Kidney epithelial cell (primary cell): ENCODE data around the gene SNX8. TPM values are rescaled to one million over a fixed set of nuclear protein-coding genes. Genes with fewer than 3 reads are reported as not detected.
"Not testable (repeated sequence)": the region's sequence is repeated elsewhere in the genome, so short reads cannot be mapped to it uniquely, and the experiment has no call there.

Experiments
- DNase-seq: peaks from one replicate; pipeline ENCODE4 v3.0.0-alpha.2; 2010; ENCODE audit warnings: low read depth
- H3K27me3 ChIP-seq: 2 replicates; pipeline ENCODE4 v1.6.0; 2011; ENCODE audit warnings: low read length; ENCODE audit not compliant: control insufficient read depth, insufficient read depth
- H3K36me3 ChIP-seq: 2 replicates; pipeline ENCODE4 v1.5.1; 2011; ENCODE audit warnings: low read length; ENCODE audit not compliant: control insufficient read depth, insufficient read depth
- H3K4me3 ChIP-seq: 2 replicates; pipeline ENCODE4 v1.5.1; 2011; ENCODE audit warnings: low read depth, mild to moderate bottlenecking, control low read depth, low read length
- total RNA-seq: library from RNA; depleted of rRNA; stranded (reverse); fragments of >200 nt; gene quantifications from 2 replicates; pipeline ENCODE4 v1.2.3, GENCODE V29; 2015
- TF ChIP-seq, protein P1 (sequence below): IDR thresholded peaks from 2 replicates; pipeline ENCODE4 v1.5.1; 2011; ENCODE audit warnings: mild to moderate bottlenecking, moderate library complexity, low read length, control low read depth, inconsistent platforms; ENCODE audit not compliant: insufficient read depth, poor library complexity, severe bottlenecking

The SNX8 gene
- total RNA-seq, 1 donor from 2014 or later: 47.7 TPM

DNA sequence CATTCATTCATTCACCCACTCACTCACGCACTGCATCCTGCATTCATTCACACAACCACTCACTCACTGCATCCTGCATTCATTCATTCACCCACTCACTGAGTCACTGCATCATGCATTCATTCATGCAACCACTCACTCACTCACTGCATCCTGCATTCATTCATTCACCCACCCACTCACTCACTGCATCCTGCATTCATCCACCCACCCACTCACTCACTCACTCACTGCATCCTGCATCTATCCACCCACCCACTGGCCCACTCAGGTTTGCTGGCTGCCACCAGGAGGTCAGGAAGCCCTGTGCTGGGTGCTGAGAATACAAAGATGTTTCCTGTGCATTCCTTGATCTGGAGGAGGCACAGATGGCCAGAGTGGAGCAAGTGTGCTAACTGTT is 2.3 kb upstream of the SNX8 start:
- TF ChIP-seq, protein P1, sequence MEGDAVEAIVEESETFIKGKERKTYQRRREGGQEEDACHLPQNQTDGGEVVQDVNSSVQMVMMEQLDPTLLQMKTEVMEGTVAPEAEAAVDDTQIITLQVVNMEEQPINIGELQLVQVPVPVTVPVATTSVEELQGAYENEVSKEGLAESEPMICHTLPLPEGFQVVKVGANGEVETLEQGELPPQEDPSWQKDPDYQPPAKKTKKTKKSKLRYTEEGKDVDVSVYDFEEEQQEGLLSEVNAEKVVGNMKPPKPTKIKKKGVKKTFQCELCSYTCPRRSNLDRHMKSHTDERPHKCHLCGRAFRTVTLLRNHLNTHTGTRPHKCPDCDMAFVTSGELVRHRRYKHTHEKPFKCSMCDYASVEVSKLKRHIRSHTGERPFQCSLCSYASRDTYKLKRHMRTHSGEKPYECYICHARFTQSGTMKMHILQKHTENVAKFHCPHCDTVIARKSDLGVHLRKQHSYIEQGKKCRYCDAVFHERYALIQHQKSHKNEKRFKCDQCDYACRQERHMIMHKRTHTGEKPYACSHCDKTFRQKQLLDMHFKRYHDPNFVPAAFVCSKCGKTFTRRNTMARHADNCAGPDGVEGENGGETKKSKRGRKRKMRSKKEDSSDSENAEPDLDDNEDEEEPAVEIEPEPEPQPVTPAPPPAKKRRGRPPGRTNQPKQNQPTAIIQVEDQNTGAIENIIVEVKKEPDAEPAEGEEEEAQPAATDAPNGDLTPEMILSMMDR: no peak
- no peak for DNase-seq
- no peak overlapping the region for H3K4me3 ChIP-seq
- no peaks in the 10 kb centered on the region for H3K27me3 ChIP-seq
- no peaks in the 10 kb centered on the region for H3K36me3 ChIP-seq

DNA sequence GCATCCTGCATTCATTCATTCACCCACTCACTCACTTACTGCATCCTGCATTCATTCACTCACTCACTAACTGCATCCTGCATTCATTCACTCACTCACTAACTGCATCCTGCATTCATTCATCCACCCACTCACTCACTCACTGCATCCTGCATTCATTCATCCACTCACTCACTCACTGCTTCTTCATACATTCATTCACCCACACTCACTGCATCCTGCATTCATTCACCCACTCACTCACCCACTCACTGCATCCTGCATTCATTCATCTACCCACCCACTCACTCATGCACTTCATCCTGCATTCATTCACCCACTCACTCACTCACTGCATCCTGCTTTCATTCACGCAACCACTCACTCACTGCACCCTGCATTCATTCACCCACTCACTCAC is 1.5 kb upstream of the SNX8 start:
- no peak overlapping the region for H3K4me3 ChIP-seq
- TF ChIP-seq, protein P1: no peak
- no peaks in the 10 kb centered on the region for H3K27me3 ChIP-seq
- H3K36me3 ChIP-seq: no peaks in the 10 kb centered on the region
- no peak for DNase-seq

DNA sequence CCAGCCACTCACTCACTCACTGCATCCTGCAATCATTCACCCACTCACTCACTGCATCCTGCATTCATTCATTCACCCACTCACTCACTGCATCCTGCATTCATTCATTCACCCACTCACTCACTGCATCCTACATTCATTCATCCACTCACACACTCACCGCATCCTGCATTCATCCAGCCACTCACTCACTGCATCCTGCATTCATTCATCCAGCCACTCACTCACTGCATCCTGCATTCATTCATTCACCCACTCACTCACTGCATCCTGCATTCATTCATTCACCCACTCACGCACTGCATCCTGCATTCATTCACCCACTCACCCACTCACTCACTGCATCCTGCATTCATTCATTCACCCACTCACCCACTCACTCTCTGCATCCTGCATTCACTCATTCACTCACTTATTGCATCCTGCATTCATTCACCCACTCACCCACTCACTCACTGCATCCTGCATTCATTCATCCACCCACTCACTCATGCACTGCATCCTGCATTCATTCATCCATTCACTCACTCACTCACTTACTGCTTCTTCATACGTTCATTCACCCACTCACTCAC is 802 bp upstream of the SNX8 start:
- not testable (repeated sequence) for H3K27me3 ChIP-seq, H3K36me3 ChIP-seq, DNase-seq
- H3K4me3 ChIP-seq: peak overlapping the region; percentile 45

DNA sequence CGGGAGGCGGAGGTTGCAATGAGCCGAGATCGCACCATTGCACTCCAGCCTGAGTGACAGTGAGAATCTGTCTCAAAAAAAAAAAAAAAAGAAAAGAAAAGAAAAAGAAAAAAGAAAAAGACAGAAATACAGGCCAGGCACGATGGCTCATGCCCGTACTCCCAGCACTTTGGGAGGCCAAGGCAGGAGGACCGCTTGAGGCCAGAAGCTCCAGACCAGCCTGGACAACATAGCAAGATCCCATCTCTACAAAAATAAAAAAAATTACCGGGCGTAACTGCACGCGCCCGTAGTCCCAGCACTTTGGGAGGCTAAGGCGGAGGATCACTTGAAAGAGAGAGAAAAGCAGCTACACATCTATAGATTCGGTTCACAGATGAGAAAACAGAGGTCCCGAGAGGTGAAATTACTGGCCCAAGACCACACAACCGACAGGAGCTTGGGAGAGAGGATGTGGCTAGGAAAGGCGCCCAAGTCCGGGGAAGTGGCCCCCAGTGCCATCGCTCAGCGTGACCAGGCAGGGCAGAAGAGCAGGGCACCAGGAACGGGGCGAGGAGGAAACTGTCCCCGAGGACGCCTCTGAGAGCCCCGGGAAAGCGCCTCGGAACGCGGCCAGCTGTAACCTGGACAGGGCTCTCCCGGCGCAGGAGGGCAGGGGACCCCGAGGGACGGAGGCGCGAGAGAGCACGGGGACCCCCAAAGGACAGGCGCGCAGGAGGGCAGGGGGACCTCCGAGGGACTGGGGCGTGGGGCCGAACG is 612 bp downstream of the SNX8 start:
- TF ChIP-seq, protein P1: no peak
- Histone ChIP-seq H3K27me3 (no peaks in the 10 kb centered on the region), H3K4me3 (peak overlapping the region; percentile 91), H3K36me3 (no peaks in the 10 kb centered on the region)
- DNase-seq: no peak

DNA sequence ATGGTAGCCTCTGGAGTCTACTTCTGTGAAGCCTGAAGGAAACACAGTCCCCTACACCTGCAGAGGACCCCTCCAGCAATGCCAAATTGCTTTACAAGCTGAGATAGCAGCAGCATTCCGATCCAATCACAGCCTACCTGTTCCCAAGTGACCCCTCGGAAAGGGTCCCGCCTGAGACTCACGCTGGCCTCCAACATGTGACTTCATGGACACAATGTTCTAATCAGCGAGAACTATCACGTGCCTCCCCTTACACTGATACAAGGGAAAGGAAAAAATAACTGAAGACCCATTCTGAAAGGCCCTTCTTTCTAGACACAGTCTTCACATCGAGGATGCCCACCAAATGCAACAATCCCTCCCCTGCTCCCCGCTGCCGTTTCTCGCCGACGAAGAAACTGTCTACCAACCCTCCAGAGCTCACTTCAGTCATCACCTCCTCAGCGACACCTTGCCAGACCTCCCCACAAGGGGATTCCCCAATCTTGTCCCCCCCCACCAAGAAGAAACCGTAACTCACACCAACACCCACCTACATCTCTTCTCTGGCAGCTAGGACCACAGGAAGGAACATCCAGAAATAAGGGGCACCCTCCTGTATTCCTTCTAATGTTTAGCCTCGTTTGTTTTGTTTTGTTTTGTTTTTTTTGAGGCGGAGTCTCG is 1.8 kb downstream of the SNX8 start:
- no peaks in the 10 kb centered on the region for H3K27me3 ChIP-seq
- TF ChIP-seq, protein P1: no peak
- H3K36me3 ChIP-seq: no peaks in the 10 kb centered on the region
- no peak overlapping the region for H3K4me3 ChIP-seq
- DNase-seq: no peak

DNA sequence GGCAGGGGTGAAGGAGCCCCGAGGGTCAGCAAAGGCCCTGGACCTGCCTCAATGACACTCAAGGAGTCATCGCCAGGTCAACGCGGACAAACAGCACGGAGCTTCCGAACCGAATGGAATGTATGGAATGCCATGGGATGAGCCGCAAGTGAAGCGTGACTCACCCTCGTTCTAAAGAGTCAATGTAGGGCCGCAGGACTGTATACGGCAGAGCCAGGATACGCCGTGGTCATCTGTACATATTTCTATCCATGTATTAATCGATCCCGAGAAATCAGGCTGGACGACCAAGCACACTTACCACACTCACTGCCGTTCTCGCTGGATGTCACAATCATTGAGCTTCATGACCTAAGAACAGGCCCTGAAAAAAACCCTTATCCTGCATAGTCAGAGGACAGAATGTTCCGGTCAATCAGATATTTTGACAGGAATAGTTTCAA is 4.3 kb downstream of the SNX8 start:
- TF ChIP-seq, protein P1: no peak
- Histone ChIP-seq H3K4me3 (no peak overlapping the region), H3K36me3 (no peaks in the 10 kb centered on the region), H3K27me3 (no peaks in the 10 kb centered on the region)
- DNase-seq: peak; percentile 63
